ENCODE results near the gene ASAP2.
"Not testable (repeated sequence)": the region's sequence is repeated elsewhere in the genome, so short reads cannot be mapped to it uniquely, and the experiment has no call there.

ASAP2 gene

DNA sequence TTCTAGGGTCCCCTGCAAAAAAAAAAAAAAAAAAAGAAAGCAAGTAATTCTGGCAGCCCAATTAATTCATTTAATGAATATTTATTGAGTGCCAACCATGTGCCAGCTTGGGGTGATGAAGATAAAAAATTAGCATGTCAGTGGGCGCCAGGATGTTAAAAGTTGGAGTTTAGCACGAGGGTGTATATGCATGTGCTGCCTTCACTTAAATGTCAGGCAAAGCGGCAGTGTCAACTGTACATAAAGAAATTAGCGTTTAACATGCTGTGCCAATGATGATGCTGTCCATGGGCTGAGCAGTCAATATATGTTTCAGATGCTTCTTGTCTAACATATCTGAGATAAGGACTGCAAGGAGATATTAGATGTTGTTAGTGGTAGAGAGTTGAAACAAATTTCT lies 49.5 kb downstream of the ASAP2 start:
- no peak for DNase-seq

DNA sequence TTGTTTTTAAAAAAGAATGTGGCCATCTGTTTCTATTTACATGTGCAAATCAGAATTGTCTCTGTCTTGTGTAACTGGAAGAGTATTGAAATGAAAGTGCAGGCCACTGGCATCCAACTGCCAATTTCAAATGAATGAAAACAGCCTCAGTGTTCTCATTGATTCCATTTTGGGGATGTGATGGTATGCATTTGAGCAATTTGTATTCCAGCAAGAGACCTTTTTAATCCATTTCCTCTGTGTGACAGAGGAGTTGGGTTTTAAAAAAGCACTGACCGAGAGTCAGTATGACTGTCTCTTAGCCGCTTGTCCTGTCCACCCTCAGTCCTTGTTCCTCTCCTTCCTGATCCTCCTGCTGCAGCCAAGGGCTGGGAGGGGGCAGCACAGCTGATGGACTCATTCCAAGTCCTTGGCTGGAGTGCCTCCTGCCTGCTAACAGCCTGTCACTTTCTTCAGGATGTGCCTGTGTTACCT lies 50.0 kb downstream of the ASAP2 start:
- peak; percentile 49 for DNase-seq

- DNase-seq: no peak
These were observed 51.9 kb downstream of the ASAP2 start for GRCh38 chr2:9258501-9258900.

DNA sequence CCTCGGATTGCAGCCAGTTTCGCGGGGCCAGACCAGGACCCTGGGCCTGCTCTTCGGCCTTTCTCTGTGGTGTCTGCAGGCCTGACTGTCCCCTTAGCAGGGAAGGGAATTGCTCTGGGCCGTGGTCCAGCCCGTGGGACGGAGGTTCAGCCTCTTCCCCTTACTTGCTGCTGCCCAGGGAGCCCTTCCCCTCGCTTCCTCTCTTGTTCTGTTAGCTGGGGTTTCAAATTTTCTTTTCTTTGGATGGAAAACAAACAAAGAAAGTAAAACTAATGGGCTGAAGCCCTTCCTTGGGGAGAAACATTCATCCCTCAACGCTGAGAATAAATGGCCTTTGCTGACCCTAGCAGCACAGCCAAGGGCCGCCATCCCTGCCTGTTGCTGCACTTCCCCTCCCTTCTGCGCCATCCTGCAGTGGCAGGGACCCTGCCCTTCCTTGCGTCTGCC lies 52.4 kb downstream of the ASAP2 start:
- DNase-seq: peak; percentile 23

- no peak for DNase-seq
These were observed 53.9 kb downstream of the ASAP2 start for GRCh38 chr2:9260464-9260918.

- DNase-seq: peak; percentile 55
These were observed 54.7 kb downstream of the ASAP2 start for GRCh38 chr2:9261231-9261883.

DNA sequence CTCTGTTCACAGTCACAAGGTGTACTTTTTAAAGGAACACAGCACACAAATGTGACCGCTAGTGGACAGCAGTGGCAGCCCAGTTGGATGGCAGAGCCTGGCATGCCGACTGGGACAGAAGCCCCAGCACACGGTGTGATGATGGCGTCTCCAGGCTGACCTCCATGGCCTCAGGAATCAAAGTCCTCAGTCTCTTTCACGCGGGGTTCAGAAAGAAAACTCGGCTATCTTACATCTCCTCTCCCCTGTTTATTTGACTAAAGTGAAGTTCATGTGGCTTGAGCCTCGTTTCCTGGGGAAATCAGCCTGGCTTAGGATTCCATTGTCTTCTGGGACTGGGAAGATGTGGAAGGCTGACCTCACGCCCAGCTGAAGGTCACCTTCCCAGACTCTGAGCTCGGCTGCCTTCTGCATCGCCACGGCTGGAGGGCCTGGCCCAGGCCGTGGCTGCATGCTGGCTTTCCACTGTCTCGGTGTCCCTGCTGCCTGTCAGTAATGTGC lies 56.1 kb downstream of the ASAP2 start:
- no peak for DNase-seq

GRCh38 chr2:9263428-9263827 lies 56.8 kb downstream of the ASAP2 start:
- no peak for DNase-seq

GRCh38 chr2:9264301-9264700 lies 57.7 kb downstream of the ASAP2 start:
- no peak for DNase-seq

DNA sequence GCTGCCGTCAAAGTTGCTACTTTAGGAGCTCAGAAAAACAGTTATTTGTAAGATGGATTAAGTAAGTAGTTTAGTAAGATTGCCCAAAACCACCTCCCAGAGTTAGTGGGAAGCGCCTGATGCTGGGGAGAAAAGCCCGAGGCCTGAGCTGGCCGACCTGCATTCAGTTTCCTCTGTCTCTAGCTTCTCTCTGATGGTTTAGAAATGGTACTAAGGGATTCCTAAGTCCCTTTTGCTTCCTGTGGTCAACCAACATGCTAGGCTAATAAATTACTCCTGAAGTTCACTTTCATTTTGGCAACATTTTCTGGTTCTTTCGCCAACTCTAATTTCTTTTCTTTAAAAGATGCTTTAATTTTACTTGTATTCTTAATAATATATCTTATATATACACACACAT lies 60.1 kb downstream of the ASAP2 start:
- DNase-seq: peak; percentile 47

DNA sequence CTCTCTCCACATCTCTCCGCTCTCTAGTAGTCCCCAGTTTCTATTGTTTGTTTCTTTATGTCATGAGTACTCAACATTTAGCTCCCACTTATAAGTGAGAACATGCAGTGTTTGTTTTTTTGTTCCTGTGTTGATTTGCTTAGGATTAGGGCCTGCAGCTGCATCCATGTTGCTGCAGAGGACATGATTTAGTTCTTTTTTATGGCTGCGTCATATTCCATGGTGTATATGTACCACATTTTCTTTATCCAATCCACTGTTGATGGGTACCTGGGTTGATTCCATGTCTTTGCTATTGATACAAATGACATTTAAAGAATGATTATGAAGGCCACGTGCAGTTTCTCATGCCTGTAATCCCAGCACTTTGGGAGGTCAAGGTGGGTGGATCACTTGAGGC lies 60.7 kb downstream of the ASAP2 start:
- DNase-seq: not testable (repeated sequence)

DNA sequence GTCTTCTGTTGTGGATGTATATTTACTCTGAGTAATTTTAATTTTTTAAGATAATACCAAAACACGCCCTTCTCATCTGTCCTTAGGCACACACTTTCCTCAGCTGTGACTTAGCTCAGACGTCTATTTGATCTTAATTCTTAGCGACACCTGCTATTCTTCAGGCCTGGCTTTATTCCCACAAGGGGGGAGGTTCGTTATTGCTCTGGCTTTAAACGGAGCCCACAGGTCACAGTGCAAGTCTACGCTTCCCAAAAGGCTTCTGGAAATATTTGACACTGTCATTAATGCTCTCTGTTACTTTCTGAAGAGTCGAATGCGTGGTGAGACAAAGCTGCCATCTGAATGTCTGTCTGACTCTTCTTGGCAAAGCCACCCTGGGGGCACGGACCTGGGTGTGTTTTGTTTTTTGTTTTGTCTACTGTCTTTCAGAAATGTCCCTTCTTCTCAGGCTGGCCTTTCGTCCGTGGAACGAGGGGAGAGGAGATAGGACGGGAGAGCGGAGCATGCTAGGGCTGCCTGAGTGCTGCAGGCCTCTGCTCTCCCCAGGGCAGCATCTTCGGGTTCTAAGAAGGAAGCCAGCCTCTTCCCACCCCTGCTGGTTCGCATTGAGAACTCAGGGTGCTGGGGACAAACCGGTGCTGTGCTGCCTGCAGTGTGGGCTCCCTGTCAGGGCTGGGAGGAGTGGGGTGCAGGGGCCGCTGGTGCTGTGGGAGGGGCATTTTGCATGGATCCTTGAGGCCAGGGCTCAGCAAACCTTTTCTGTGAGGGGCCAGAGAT lies 61.9 kb downstream of the ASAP2 start:
- no peak for DNase-seq

GRCh38 chr2:9269295-9269694 lies 62.7 kb downstream of the ASAP2 start:
- DNase-seq: no peak

DNA sequence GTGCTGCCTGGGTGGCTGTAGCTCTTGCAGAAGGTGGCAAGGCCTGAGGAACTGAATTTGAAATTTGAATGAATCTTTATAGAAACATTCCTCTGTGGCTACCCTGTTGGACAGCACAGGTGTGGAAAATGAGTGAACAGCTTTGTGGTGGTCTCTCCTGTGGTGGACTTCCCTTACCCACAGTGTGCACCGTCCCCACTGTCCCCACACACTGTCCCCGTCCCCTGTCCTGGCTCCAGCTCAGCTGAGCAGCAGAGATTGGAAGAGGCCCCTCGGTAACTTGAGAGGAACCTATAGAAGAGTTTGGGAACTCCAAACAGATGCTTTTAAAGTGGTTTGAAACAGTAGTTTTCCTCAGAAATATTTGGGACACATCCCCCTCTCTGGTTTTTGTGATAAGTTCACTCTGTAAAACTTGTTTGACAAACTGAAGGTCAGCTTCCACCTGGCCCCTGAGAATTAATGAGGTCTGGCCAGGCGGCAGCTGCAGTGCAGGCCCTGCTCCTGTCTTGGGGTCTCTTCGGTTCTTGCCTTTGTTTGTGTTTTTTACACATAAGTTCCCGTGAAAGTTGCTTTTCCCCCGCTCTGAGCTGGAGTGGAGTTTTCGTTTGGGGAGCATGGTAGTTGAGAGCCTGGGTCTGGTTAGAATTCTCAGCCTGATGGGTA lies 63.2 kb downstream of the ASAP2 start:
- DNase-seq: no peak

DNA sequence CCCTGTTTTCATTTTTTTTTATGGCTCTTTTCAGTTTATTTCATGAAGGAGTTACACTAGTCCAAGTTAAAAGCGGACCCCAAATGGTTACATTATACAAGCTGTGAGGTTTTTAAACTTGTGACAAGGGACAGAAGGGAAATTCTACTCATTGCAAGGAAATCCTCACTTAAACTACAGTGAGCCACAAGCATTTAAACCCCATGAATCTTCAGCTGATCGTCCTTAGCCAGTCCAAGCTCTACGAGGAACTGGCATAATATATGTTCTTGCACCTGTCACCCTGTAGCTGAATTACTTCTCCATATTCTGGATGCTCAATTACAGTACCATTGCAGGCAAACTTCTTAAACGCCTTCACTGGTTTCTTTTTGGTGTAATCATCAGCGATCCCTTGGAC lies 64.5 kb downstream of the ASAP2 start:
- DNase-seq: no peak

DNA sequence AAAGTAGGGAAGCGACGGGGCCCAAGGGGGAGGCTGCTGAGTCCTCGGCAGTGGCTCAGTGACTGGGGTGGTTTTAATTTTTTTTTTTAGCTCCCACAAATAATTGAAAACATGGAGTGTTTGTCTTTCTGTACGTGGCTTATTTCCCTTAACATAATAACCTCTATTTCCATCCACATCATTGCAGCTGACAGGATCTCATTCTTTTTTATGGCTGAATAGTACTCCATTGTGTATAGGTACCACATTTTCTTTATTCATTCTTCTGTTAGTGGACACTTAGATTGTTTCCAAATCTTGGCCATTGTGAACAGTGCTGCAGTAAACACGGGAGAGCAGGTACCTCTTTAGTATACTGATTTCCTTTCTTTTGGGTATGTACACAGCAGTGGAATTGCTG lies 65.1 kb downstream of the ASAP2 start:
- no peak for DNase-seq

DNA sequence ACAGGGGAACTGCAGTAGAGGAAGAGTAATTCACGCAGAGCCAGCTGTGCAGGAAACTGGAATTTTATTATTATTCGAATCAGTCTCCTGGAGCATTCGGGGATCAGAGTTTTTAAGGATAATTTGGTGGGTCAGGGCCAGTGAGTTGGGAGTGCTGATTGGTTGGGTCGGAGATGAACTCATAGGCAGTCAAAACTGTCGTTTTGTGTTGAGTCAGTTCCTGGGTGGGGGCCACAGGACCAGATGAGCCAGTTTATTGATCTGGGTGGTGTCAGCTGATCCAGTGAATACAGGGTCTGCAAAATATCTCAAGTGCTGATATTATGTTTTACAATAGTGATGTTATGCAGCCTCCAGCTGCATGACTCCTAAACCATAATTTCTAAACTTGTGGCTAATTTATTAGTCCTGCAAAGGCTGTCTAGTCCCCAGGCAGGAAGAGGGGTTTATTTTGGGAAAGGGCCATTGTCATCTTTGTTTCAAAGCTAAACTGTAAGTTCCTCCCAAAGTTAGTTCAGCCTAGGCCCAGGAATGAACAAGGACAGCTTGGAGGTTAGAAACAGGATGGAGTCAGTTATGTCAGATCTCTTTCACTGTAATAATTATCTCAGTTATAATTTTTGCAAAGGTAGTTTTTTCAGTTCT lies 67.0 kb downstream of the ASAP2 start:
- no peak for DNase-seq

DNA sequence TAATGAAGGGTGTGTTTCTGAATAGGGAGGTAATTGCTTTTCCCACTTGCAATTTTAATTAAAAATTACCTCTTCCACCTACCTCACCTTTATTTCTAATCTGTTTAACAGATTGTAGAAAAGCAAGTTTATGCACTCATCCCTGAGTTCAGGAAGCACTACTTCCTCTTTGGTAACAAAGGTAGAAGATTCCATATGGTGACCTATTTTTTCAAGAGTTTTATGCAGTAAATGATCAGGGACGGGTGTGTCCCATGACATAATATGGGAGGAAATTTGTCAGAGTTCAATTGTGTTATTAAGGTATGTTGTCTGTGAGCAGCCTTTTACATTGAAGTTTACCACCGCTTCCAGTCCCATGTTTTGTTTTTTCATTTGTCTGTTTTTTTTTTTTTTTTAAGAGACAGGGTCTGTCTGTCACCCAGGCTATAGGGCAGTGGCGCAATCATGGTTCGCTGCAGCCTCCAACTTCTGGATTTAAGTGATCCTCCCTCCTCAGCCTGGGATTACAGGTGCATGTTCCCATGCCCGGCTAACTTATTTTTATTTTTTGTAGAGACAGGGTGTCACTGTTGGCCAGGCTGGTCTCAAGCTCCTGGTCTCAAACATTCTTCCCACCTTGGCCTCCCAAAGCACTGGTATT lies 68.2 kb downstream of the ASAP2 start:
- no peak for DNase-seq

- DNase-seq: no peak
These were observed 68.8 kb downstream of the ASAP2 start for GRCh38 chr2:9275399-9275798.

DNA sequence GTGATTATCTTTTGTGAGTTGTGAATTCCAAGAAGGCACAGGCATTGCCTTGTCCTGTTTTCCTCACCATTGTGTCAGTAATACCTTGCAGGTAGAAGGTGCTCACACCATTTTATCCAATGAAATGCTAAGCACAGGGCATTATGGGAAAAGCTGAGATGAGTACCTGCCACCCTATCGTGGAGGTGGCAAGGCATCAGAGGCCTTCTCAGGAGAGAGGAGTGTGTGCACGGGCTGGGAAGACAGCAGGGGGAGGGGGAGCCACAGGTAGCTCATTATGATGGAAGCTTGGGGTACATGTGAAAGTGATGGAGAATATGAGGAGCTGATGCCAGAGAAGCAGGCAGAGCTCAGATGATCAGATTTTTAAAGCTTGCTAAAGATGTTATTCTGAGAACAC lies 69.5 kb downstream of the ASAP2 start:
- DNase-seq: no peak

DNA sequence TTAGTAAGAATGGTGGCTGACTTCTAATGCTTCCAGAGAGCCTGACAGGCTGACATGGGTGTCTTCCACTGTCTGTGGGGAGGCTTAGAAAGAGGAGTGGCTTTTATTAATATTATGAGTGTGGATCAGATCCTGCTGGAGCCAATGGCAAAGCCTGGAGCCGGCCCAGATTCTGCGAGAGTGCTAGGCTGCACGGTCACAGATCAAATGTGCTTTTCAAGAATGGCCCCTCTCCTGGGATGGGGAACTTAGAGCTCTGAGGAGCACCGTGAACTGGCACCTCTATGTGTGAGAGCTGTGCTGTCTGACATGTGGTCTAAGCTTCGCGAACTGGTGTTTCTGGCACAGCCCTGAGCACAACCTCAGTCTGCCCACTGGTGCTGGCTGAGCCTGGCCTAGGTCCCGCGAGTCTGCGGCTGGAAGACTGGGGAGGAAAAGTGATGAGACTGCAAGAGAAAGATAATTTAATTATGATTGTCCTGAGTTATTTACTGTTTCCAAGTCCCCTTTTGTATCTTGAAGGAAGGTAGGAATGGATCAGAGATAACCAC lies 70.4 kb downstream of the ASAP2 start:
- DNase-seq: no peak

DNA sequence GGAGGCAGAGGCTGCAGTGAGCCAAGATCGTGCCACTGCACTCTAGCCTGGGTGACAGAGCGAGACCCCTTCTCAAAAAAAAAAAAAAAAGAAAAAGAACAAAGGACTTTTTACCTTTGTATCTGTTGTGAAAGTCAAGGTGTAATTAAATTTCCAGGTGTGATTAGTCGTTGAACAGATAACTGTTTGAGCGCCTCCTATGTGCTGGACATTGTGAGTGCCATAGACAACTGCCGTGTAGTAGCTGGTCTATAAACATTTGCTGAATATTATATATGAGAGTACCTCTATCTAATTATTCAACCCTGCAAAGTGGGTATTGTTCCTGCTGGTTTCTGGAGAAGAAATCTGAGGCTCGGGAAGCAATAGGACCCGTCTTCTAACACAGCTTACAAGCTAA lies 71.8 kb downstream of the ASAP2 start:
- no peak for DNase-seq
